Measurements from ENCODE around the gene TMEM150A. TPM values are rescaled to one million over a fixed set of nuclear protein-coding genes. Genes with fewer than 3 reads are reported as not detected.

Gene TMEM150A
- polyA plus RNA-seq, 1 donor from 2014 or later, result 8.4 TPM

- TF ChIP-seq SMC3 (conservative IDR thresholded peaks at IDR 0.05; ENCODE audit: poor library complexity) (no peak), EP300 (conservative IDR thresholded peaks at IDR 0.05; ENCODE audit: poor library complexity, severe bottlenecking) (no peak), REST (IDR thresholded peaks at IDR 0.05; ENCODE audit: borderline replicate concordance) (no peak), POLR2AphosphoS5 (IDR thresholded peaks at IDR 0.05) (no peak), RAD21 (conservative IDR thresholded peaks at IDR 0.05) (no peak), CTCF (IDR thresholded peaks at IDR 0.05; ENCODE audit: poor library complexity, severe bottlenecking) (no peak), MXI1 (conservative IDR thresholded peaks at IDR 0.05; ENCODE audit: poor library complexity, severe bottlenecking) (no peak), EZH2 (IDR thresholded peaks at IDR 0.05; ENCODE audit: borderline replicate concordance, insufficient read depth, low read length, poor library complexity, severe bottlenecking) (no peak), TAF1 (IDR thresholded peaks at IDR 0.05; ENCODE audit: low read depth) (no peak)
- no peaks in the 10 kb centered on the region for H3K36me3 ChIP-seq (ENCODE audit: insufficient read depth, low read length)
- no peaks in the 10 kb centered on the region for H3F3A ChIP-seq (ENCODE audit: insufficient read depth, low read length, poor library complexity, severe bottlenecking)
- no peak overlapping the region for H3K9ac ChIP-seq (ENCODE audit: low read length)
- no peak overlapping the region for H3K27ac ChIP-seq (ENCODE audit: low read length)
- no peaks in the 10 kb centered on the region for H3K9me3 ChIP-seq (ENCODE audit: low read length)
- H3K9me2 ChIP-seq (ENCODE audit: insufficient read depth, low read length), result no peaks in the 10 kb centered on the region
- no peaks in the 10 kb centered on the region for H3K79me2 ChIP-seq (replicated peaks; ENCODE audit: insufficient read depth, low read length)
- no peak overlapping the region for H3K4me3 ChIP-seq (ENCODE audit: low read length)
- no peak overlapping the region for H3K4me2 ChIP-seq (ENCODE audit: low read length)
- H2AFZ ChIP-seq (ENCODE audit: low read depth, low read length), result no peak overlapping the region
- H3K27me3 ChIP-seq (ENCODE audit: insufficient read depth, low read depth, low read length), result peaks cover 10% of the 10 kb centered on the region
- no peaks in the 10 kb centered on the region for H4K20me1 ChIP-seq (ENCODE audit: insufficient read depth)
These were observed 12.3 kb downstream of the TMEM150A start for GRCh38 chr2:85589982-85590791.

GRCh38 chr2:85589181-85589580 lies 13.3 kb downstream of the TMEM150A start:
- H3K27me3 ChIP-seq (ENCODE audit: insufficient read depth, low read depth, low read length), result peaks cover 20% of the 10 kb centered on the region
- no peaks in the 10 kb centered on the region for H3K9me2 ChIP-seq (ENCODE audit: insufficient read depth, low read length)
- H2AFZ ChIP-seq (ENCODE audit: low read depth, low read length), result no peak overlapping the region
- H3K36me3 ChIP-seq (ENCODE audit: insufficient read depth, low read length), result no peaks in the 10 kb centered on the region
- no peaks in the 10 kb centered on the region for H3F3A ChIP-seq (ENCODE audit: insufficient read depth, low read length, poor library complexity, severe bottlenecking)
- H3K4me3 ChIP-seq (ENCODE audit: low read length), result no peak overlapping the region
- H3K9me3 ChIP-seq (ENCODE audit: low read length), result no peaks in the 10 kb centered on the region
- H3K4me2 ChIP-seq (ENCODE audit: low read length), result no peak overlapping the region
- H3K79me2 ChIP-seq (replicated peaks; ENCODE audit: insufficient read depth, low read length), result no peaks in the 10 kb centered on the region
- no peak overlapping the region for H3K27ac ChIP-seq (ENCODE audit: low read length)
- TF ChIP-seq POLR2AphosphoS5 (IDR thresholded peaks at IDR 0.05) (no peak), TAF1 (IDR thresholded peaks at IDR 0.05; ENCODE audit: low read depth) (no peak), MXI1 (conservative IDR thresholded peaks at IDR 0.05; ENCODE audit: poor library complexity, severe bottlenecking) (no peak), EP300 (conservative IDR thresholded peaks at IDR 0.05; ENCODE audit: poor library complexity, severe bottlenecking) (no peak), CTCF (IDR thresholded peaks at IDR 0.05; ENCODE audit: poor library complexity, severe bottlenecking) (no peak)
- no peaks in the 10 kb centered on the region for H4K20me1 ChIP-seq (ENCODE audit: insufficient read depth)
- no peak overlapping the region for H3K9ac ChIP-seq (ENCODE audit: low read length)
